ENCODE measurements around the gene MSANTD1. TPM values are rescaled to one million over a fixed set of nuclear protein-coding genes. Genes with fewer than 3 reads are reported as not detected.

Gene MSANTD1
- total and polyA plus RNA-seq, 4 donors, result 0.05 to 1.2 (median 0.23) TPM; not detected in 1

DNA sequence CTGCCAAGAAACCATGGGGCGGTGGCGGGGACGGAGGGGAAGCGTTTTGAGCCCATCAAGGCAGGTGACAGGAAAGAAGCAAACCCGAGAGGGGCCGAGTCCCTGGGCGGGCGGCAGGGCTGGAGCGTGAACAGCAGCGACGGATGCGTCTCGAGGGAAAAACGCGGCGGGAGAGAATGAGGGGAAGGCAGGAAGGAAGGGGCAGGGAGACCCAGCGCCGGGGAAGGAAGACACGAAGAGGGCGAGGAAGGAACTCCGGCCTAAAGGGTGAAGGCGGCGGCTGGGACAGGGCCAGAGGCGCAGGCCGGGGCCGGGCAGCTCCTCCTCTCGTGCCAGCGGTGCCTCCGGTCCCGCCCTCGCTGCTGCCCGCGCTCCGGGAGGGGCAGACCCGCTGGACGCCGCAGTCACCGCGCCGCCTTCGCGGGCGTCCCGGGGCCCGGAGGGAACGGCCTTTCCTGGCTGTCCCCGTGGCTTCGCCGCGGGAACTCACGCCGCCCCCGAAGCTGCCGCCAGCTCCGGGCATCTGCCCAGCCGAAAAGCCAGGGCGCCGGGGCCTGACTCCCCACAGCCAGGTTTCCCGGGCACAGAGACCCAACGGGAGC is 43.1 kb downstream of the MSANTD1 start:
- Histone ChIP-seq H3K4me1 (ENCODE audit: control insufficient read depth in 4 of 4, insufficient read depth in 4 of 4, low read length in 3 of 4) (peaks cover 6 to 18% (median 14%) of the 10 kb centered on the region in 4 donors), H3K27me3 (ENCODE audit: control insufficient read depth in 4 of 4, insufficient read depth in 4 of 4, low read length in 3 of 4) (peaks cover 0 to 2% (median 0%) of the 10 kb centered on the region in 4 donors), H3K27ac (ENCODE audit: low read depth in 1 of 2, low read length in 2 of 2) (peak overlapping the region; percentile 86 to 90), H3K9me3 (ENCODE audit: control insufficient read depth in 4 of 4, low read length in 3 of 4) (no peaks in the 10 kb centered on the region), H3K36me3 (ENCODE audit: control insufficient read depth in 4 of 4, insufficient read depth in 3 of 4, low read depth in 1 of 4, low read length in 3 of 4) (no peaks in the 10 kb centered on the region), H3K9ac (ENCODE audit: low read depth in 1 of 2, low read length in 2 of 2) (peak overlapping the region; percentile 33 to 77), H3K4me3 (ENCODE audit: low read depth in 1 of 3, low read length in 3 of 3) (peak overlapping the region; percentile 76 to 94 (median 85))
- no peak for DNase-seq (ENCODE audit: low spot score)
- no peak for TF ChIP-seq GABPA (IDR thresholded peaks at IDR 0.05 in 1 of 2, conservative IDR thresholded peaks at IDR 0.05 in 1 of 2)
- TF ChIP-seq, protein P1, sequence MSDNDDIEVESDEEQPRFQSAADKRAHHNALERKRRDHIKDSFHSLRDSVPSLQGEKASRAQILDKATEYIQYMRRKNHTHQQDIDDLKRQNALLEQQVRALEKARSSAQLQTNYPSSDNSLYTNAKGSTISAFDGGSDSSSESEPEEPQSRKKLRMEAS (IDR thresholded peaks at IDR 0.05), result no peak
- TF ChIP-seq RAD21 (IDR thresholded peaks at IDR 0.05), result no peak
- TF ChIP-seq NR2F2 (IDR thresholded peaks at IDR 0.05), result no peak
- no peak for TF ChIP-seq JUND (IDR thresholded peaks at IDR 0.05)
- no peak for TF ChIP-seq TAF1 (conservative IDR thresholded peaks at IDR 0.05)
- TF ChIP-seq FOXA2 (IDR thresholded peaks at IDR 0.05), result no peak
- no peak for TF ChIP-seq RXRA (IDR thresholded peaks at IDR 0.05)
- WGBS, result under 1% methylated on average over 60 of the region's 60 CpGs

DNA sequence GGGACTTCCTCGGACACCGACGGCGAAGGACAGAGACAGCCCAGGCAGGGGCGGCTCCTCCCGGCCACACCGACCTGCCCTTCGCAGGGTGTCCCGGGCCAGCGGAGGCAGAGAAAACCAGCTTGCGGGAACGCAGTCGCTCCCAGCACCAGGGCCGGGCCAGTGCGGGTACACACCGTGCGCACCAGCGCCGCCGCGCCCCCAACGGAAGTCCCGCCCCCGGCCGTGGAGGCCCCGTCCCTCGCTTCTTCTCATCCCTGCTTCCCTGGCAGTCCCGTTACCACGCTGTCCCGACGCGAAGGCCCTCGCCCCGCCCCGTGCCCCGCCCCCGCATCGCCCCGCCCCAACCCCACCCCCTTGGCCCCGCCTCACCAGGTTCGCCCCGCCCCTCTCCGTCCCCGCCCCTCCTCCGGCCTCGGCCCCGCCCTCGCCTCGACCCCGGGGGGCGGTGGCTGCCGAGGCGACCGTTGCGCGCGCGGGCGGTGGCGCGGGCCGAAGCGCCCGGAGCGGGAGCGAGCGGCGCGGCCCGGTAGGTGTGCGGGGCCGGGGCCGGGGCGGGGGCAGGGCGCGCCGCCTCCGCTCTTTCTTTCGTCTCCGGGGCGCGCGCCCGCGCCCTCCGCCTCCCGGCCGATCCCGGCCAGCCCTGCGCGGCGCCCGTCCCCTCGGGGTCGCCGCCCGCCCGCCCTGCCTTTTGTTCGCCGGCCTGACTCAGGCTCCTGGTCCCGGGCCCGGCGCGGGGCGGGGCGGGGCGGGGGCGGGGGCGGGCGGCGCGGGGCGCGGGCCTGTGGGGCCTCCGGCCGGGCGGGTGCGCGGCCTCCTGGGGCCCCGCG is 43.8 kb downstream of the MSANTD1 start, which contains the start of gene RGS12:
RGS12 (plus strand) TSS at position 451 of the 830 bp plus-strand sequence. CDS start 23,150 bp downstream, outside the sequence.
- peaks cover 6 to 18% (median 14%) of the 10 kb centered on the region in 4 donors for H3K4me1 ChIP-seq (ENCODE audit: control insufficient read depth in 4 of 4, insufficient read depth in 4 of 4, low read length in 3 of 4)
- under 1% methylated on average over 120 of the region's 121 CpGs for WGBS

DNA sequence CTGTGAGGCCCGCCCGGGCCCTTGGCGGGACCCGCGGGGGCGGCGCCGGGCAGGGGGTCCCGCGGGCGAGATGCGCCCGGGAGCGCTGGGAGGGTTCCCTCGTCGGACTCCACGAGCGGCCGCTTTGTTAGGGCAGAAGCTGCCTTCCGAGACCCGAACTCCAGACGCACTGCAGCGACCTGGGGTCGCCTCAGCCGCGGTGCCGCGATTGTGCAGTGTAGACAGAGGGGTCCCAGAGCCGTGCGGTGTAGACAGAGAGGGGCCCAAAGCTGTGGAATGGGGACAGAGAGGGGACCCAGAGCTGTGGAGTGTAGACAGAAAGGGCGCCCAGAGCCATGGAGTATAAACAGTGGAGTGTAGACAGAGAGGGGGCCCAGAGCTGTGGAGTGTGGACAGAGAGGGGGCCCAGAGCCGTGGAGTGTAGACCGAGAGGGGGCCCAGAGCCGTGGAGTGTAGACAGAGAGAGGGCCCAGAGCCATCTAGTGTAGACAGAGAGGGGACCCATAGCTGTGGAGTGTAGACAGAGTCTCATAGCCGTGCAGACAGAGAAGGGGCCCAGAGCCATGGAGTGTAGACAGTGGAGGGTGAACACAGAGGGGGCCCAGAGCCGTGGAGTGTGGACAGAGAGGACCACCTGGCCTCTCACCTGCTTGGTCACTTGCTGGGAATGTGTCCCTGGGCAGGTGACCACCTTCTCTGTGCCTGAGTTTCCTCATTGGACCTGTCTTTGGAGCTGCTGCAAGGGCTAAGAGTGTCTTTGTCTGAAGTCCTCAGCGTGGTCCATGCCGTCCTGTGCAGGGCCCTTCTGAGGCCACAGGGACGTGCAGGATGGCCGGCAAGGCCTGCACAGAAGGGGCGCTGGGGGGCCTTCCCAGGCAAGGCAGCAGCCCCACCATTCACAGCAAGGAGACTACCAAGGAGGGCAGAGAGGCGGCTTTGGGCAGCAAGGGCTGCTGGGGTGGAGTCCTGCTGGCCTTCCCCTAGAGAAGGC is 44.7 kb downstream of the MSANTD1 start:
- H3K4me3 ChIP-seq (ENCODE audit: low read depth in 1 of 3, low read length in 3 of 3), result peak overlapping the region; percentile 15 to 85 (median 67)
- H3K27me3 ChIP-seq (ENCODE audit: control insufficient read depth in 4 of 4, insufficient read depth in 4 of 4, low read length in 3 of 4), result no peaks in the 10 kb centered on the region
- TF ChIP-seq, protein P1 (IDR thresholded peaks at IDR 0.05), result no peak
- no peak for TF ChIP-seq YY1 (IDR thresholded peaks at IDR 0.05)
- no peak for TF ChIP-seq TAF1 (conservative IDR thresholded peaks at IDR 0.05)
- no peak for TF ChIP-seq EGR1 (IDR thresholded peaks at IDR 0.05; ENCODE audit: low read depth in 2 of 2)
- no peak for TF ChIP-seq NR2F2 (IDR thresholded peaks at IDR 0.05)
- TF ChIP-seq HNF4G (IDR thresholded peaks at IDR 0.05), result no peak
- TF ChIP-seq, protein P2, sequence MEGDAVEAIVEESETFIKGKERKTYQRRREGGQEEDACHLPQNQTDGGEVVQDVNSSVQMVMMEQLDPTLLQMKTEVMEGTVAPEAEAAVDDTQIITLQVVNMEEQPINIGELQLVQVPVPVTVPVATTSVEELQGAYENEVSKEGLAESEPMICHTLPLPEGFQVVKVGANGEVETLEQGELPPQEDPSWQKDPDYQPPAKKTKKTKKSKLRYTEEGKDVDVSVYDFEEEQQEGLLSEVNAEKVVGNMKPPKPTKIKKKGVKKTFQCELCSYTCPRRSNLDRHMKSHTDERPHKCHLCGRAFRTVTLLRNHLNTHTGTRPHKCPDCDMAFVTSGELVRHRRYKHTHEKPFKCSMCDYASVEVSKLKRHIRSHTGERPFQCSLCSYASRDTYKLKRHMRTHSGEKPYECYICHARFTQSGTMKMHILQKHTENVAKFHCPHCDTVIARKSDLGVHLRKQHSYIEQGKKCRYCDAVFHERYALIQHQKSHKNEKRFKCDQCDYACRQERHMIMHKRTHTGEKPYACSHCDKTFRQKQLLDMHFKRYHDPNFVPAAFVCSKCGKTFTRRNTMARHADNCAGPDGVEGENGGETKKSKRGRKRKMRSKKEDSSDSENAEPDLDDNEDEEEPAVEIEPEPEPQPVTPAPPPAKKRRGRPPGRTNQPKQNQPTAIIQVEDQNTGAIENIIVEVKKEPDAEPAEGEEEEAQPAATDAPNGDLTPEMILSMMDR (IDR thresholded peaks at IDR 0.05; ENCODE audit: low read depth, low read length, missing input control), result no peak
- TF ChIP-seq, protein P3, sequence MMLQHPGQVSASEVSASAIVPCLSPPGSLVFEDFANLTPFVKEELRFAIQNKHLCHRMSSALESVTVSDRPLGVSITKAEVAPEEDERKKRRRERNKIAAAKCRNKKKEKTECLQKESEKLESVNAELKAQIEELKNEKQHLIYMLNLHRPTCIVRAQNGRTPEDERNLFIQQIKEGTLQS (IDR thresholded peaks at IDR 0.05), result no peak
- TF ChIP-seq, protein P4, sequence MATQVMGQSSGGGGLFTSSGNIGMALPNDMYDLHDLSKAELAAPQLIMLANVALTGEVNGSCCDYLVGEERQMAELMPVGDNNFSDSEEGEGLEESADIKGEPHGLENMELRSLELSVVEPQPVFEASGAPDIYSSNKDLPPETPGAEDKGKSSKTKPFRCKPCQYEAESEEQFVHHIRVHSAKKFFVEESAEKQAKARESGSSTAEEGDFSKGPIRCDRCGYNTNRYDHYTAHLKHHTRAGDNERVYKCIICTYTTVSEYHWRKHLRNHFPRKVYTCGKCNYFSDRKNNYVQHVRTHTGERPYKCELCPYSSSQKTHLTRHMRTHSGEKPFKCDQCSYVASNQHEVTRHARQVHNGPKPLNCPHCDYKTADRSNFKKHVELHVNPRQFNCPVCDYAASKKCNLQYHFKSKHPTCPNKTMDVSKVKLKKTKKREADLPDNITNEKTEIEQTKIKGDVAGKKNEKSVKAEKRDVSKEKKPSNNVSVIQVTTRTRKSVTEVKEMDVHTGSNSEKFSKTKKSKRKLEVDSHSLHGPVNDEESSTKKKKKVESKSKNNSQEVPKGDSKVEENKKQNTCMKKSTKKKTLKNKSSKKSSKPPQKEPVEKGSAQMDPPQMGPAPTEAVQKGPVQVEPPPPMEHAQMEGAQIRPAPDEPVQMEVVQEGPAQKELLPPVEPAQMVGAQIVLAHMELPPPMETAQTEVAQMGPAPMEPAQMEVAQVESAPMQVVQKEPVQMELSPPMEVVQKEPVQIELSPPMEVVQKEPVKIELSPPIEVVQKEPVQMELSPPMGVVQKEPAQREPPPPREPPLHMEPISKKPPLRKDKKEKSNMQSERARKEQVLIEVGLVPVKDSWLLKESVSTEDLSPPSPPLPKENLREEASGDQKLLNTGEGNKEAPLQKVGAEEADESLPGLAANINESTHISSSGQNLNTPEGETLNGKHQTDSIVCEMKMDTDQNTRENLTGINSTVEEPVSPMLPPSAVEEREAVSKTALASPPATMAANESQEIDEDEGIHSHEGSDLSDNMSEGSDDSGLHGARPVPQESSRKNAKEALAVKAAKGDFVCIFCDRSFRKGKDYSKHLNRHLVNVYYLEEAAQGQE (IDR thresholded peaks at IDR 0.05), result no peak
- no peak for TF ChIP-seq JUND (IDR thresholded peaks at IDR 0.05)
- no peak for TF ChIP-seq RAD21 (IDR thresholded peaks at IDR 0.05)
- TF ChIP-seq HNF4A (conservative IDR thresholded peaks at IDR 0.05), result no peak
- H3K36me3 ChIP-seq (ENCODE audit: control insufficient read depth in 4 of 4, insufficient read depth in 3 of 4, low read depth in 1 of 4, low read length in 3 of 4), result no peaks in the 10 kb centered on the region
- peak; percentile 46 for DNase-seq (ENCODE audit: low spot score)
- peak overlapping the region in 1 of 2 donors; percentile 72 for H3K9ac ChIP-seq (ENCODE audit: low read depth in 1 of 2, low read length in 2 of 2)
- no peak overlapping the region for H3K27ac ChIP-seq (ENCODE audit: low read depth in 1 of 2, low read length in 2 of 2)
- H3K9me3 ChIP-seq (ENCODE audit: control insufficient read depth in 4 of 4, low read length in 3 of 4), result no peaks in the 10 kb centered on the region
- WGBS, result 17% methylated on average over 42 of the region's 42 CpGs
- H3K4me1 ChIP-seq (ENCODE audit: control insufficient read depth in 4 of 4, insufficient read depth in 4 of 4, low read length in 3 of 4), result peaks cover 6 to 18% (median 14%) of the 10 kb centered on the region in 4 donors

More for the DNA sequence above, 43.8 kb downstream of the MSANTD1 start, which contains the start of gene RGS12:
- peak within 1 kb of the TSS; percentile 86 to 90 for H3K27ac ChIP-seq (ENCODE audit: low read depth in 1 of 2, low read length in 2 of 2)
- DNase-seq (ENCODE audit: low spot score), result peak; percentile 93
- peak within 1 kb of the TSS; percentile 72 to 77 for H3K9ac ChIP-seq (ENCODE audit: low read depth in 1 of 2, low read length in 2 of 2)
- no peaks in the 10 kb centered on the region for H3K9me3 ChIP-seq (ENCODE audit: control insufficient read depth in 4 of 4, low read length in 3 of 4)
- TF ChIP-seq SP1 (IDR thresholded peaks at IDR 0.05) (peak; percentile 27), HNF4A (conservative IDR thresholded peaks at IDR 0.05) (no peak), GABPA (IDR thresholded peaks at IDR 0.05 in 1 of 2, conservative IDR thresholded peaks at IDR 0.05 in 1 of 2) (peak; percentile 32 to 76)
- H3K27me3 ChIP-seq (ENCODE audit: control insufficient read depth in 4 of 4, insufficient read depth in 4 of 4, low read length in 3 of 4), result no peaks in the 10 kb centered on the region
- H3K36me3 ChIP-seq (ENCODE audit: control insufficient read depth in 4 of 4, insufficient read depth in 3 of 4, low read depth in 1 of 4, low read length in 3 of 4), result no peaks in the 10 kb centered on the region
- H3K4me3 ChIP-seq (ENCODE audit: low read depth in 1 of 3, low read length in 3 of 3), result peak within 1 kb of the TSS; percentile 76 to 94 (median 85)
